ENCODE measurements around the gene ZG16B. TPM values are rescaled to one million over a fixed set of nuclear protein-coding genes. Genes with fewer than 3 reads are reported as not detected.

Gene ZG16B
- total RNA-seq, 1 experiment from 2014 or later: not detected

DNA sequence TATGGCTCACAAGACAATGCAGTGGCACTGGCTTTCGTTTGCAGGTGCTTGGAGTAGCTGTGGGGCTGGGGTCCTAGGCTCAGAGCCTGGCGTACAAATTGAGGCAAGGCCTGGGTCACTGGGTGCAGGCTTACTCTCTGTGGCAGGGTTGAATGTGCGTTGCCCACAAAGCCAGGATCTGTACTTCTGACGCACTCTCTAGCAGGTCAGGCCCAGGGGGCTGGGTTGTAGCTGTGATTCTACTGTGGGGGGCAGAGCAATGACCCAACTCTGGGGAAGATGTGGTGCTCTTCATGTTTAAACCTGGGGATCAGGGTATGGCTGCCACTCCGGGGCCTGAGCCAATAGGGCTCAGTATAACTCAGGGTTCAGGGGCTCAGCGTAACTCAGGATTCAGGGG, 19.5 kb upstream of the ZG16B start:
- intact Hi-C loops (cut with micrococcal nuclease; ENCODE audit: unreplicated experiment): no loop called here

GRCh38 chr16:2811703-2812471, 18.2 kb upstream of the ZG16B start:
- Histone ChIP-seq H3K9me3 (ENCODE audit: low read depth, low read length, poor library complexity, severe bottlenecking) (no peaks in the 10 kb centered on the region), H3K4me1 (ENCODE audit: insufficient read depth, low read length, poor library complexity, severe bottlenecking) (peaks cover 9% of the 10 kb centered on the region), H3K27me3 (replicated peaks; ENCODE audit: insufficient read depth, low read depth, low read length, poor library complexity) (no peaks in the 10 kb centered on the region), H3K27ac (ENCODE audit: low read depth, low read length, poor library complexity, severe bottlenecking) (no peak overlapping the region), H3K36me3 (ENCODE audit: insufficient read depth, low read length, poor library complexity, severe bottlenecking) (no peaks in the 10 kb centered on the region), H3K4me3 (ENCODE audit: low read depth, low read length, poor library complexity, severe bottlenecking) (no peak overlapping the region)
- CTCF ChIA-PET: no interaction called here
- no peak for DNase-seq (ENCODE audit: low spot score)
- no TSS peak for BruUV-seq (replicated peaks)
- intact Hi-C loops (cut with micrococcal nuclease; ENCODE audit: unreplicated experiment): no loop called here
- POLR2A ChIA-PET (ENCODE audit: low non-redundant PET): interaction anchor here (0.6 kb wide), 1 partner anchor 54 kb away, joined by 3 read pairs; no protein-coding TSS in a partner anchor
- TF ChIP-seq EZH2 (IDR thresholded peaks at IDR 0.05; ENCODE audit: borderline replicate concordance, low read depth, low read length, poor library complexity, severe bottlenecking): no peak
- TF ChIP-seq, protein P1, sequence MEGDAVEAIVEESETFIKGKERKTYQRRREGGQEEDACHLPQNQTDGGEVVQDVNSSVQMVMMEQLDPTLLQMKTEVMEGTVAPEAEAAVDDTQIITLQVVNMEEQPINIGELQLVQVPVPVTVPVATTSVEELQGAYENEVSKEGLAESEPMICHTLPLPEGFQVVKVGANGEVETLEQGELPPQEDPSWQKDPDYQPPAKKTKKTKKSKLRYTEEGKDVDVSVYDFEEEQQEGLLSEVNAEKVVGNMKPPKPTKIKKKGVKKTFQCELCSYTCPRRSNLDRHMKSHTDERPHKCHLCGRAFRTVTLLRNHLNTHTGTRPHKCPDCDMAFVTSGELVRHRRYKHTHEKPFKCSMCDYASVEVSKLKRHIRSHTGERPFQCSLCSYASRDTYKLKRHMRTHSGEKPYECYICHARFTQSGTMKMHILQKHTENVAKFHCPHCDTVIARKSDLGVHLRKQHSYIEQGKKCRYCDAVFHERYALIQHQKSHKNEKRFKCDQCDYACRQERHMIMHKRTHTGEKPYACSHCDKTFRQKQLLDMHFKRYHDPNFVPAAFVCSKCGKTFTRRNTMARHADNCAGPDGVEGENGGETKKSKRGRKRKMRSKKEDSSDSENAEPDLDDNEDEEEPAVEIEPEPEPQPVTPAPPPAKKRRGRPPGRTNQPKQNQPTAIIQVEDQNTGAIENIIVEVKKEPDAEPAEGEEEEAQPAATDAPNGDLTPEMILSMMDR (conservative IDR thresholded peaks at IDR 0.05; ENCODE audit: low read depth, low read length): no peak

More for the DNA sequence above, 19.5 kb upstream of the ZG16B start:
- Histone ChIP-seq H3K27me3 (replicated peaks; ENCODE audit: insufficient read depth, low read depth, low read length, poor library complexity) (no peaks in the 10 kb centered on the region), H3K9me3 (ENCODE audit: low read depth, low read length, poor library complexity, severe bottlenecking) (no peaks in the 10 kb centered on the region), H3K27ac (ENCODE audit: low read depth, low read length, poor library complexity, severe bottlenecking) (no peak overlapping the region), H3K4me3 (ENCODE audit: low read depth, low read length, poor library complexity, severe bottlenecking) (no peak overlapping the region), H3K36me3 (ENCODE audit: insufficient read depth, low read length, poor library complexity, severe bottlenecking) (no peaks in the 10 kb centered on the region), H3K4me1 (ENCODE audit: insufficient read depth, low read length, poor library complexity, severe bottlenecking) (peaks cover 9% of the 10 kb centered on the region)
- DNase-seq (ENCODE audit: low spot score): no peak
- TF ChIP-seq EZH2 (IDR thresholded peaks at IDR 0.05; ENCODE audit: borderline replicate concordance, low read depth, low read length, poor library complexity, severe bottlenecking): no peak
- ChIA-PET CTCF (no interaction called here), POLR2A (ENCODE audit: low non-redundant PET) (no interaction called here)
- BruUV-seq (replicated peaks): no TSS peak

GRCh38 chr16:2813771-2814221, 16.3 kb upstream of the ZG16B start:
- POLR2A ChIA-PET (ENCODE audit: low non-redundant PET): no interaction called here
- Histone ChIP-seq H3K9me3 (ENCODE audit: low read depth, low read length, poor library complexity, severe bottlenecking) (no peaks in the 10 kb centered on the region), H3K4me1 (ENCODE audit: insufficient read depth, low read length, poor library complexity, severe bottlenecking) (peaks cover 9% of the 10 kb centered on the region), H3K27ac (ENCODE audit: low read depth, low read length, poor library complexity, severe bottlenecking) (no peak overlapping the region), H3K36me3 (ENCODE audit: insufficient read depth, low read length, poor library complexity, severe bottlenecking) (no peaks in the 10 kb centered on the region), H3K27me3 (replicated peaks; ENCODE audit: insufficient read depth, low read depth, low read length, poor library complexity) (no peaks in the 10 kb centered on the region), H3K4me3 (ENCODE audit: low read depth, low read length, poor library complexity, severe bottlenecking) (no peak overlapping the region)
- intact Hi-C loops (cut with micrococcal nuclease; ENCODE audit: unreplicated experiment): no loop called here
- TF ChIP-seq, protein P1 (conservative IDR thresholded peaks at IDR 0.05; ENCODE audit: low read depth, low read length): no peak
- TF ChIP-seq EZH2 (IDR thresholded peaks at IDR 0.05; ENCODE audit: borderline replicate concordance, low read depth, low read length, poor library complexity, severe bottlenecking): no peak
- CTCF ChIA-PET: no interaction called here
- no TSS peak for BruUV-seq (replicated peaks)
- no peak for DNase-seq (ENCODE audit: low spot score)
